GM19395 (cell line): ENCODE results near the gene TBP.
"Not testable (repeated sequence)": the region's sequence is repeated elsewhere in the genome, so short reads cannot be mapped to it uniquely, and the experiment has no call there.

Source experiments
- ATAC-seq: cut with Tn5 transposase; IDR thresholded peaks from one replicate; pipeline ENCODE4 v1.9.1; 2021; ENCODE audit warnings: mild to moderate bottlenecking, moderate library complexity; ENCODE audit not compliant: unreplicated experiment

Gene TBP

GRCh38 chr6:170554013-170554795, at the start of gene TBP:
Gene TBP (plus strand): TSS chr6:170554369. CDS start chr6:170557030, 2,661 bp downstream.
- ATAC-seq, result peak; percentile 97

DNA sequence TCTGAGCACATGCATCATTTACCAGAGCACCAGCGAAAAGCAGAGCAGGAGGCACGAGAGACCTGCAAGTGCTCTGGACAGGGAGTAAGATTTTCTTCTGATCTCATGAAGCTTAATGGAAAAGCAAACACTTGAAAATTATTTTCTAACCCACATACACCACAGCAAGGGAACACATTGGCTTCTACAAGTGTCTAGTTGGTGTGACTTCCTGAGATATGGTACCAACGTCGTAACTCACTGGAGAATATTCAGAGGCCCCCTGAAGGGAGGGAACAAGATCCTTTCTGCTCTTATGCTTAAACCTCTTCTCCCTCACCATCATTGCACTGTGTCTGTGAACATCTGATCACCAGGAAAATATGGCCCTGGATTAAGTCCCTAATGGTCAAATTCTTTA, 49.7 kb upstream of the TBP start:
- ATAC-seq, result no peak

- ATAC-seq, result no peak
Observed at GRCh38 chr6:170505306-170505705, 48.9 kb upstream of the TBP start.

DNA sequence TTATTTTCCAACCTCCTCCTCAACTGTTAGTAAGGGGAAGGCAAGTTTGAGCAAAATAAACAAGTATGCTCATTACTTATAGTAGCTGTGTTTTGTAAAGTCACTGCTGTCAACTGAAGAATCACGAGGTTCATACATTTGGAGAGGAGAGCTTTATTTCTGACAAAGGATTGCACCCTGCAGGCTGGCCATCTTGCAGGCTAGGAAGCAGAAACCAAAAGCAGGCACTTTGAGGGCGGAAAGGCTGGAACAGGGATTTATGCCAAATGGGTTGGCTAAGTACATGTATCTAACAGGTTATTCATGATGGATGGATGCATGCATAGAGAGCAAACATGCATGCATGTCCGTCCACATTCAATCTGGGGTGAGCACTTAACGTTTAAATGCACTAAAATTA, 47.7 kb upstream of the TBP start:
- ATAC-seq, result no peak

- ATAC-seq, result not testable (repeated sequence)
Observed at GRCh38 chr6:170507728-170508127, 46.4 kb upstream of the TBP start.

DNA sequence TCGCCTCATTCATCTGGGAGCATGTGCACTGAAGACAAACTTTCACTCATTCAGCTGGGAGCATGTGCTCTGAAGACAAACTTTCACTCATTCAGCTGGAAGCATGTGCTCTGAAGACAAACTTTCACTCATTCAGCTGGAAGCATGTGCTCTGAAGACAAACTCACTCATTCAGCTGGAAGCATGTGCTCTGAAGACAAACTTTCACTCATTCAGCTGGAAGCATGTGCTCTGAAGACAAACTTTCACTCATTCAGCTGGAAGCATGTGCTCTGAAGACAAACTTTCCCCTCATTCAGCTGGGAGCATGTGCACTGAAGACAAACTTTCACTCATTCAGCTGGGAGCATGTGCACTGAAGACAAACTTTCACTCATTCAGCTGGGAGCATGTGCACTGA, 45.9 kb upstream of the TBP start:
- not testable (repeated sequence) for ATAC-seq

- ATAC-seq, result not testable (repeated sequence)
Observed at GRCh38 chr6:170508892-170509722, 45.1 kb upstream of the TBP start.

GRCh38 chr6:170509723-170510018, 44.5 kb upstream of the TBP start:
- no peak for ATAC-seq

- no peak for ATAC-seq
Observed at GRCh38 chr6:170510631-170511030, 43.5 kb upstream of the TBP start.

DNA sequence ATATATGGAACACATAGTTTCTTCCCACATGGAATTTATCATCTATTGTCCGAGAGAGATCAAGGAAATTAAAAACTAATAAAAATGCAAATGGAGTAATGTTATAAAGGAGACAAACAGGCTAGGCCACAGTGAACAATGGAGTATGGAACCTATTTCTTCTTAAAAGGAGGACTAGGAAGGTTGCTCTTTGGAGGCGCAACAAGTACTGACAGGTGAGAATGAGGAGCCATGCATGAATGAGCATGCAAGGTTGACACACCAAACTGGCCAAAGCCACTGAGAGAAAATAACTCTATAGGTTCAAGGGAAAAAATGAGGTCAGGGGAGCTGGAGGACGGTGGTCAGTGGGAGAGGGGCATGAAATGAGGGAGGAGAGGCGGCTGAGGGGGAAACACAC, 41.9 kb upstream of the TBP start:
- ATAC-seq, result no peak

GRCh38 chr6:170514908-170515307, 39.3 kb upstream of the TBP start:
- ATAC-seq, result no peak

DNA sequence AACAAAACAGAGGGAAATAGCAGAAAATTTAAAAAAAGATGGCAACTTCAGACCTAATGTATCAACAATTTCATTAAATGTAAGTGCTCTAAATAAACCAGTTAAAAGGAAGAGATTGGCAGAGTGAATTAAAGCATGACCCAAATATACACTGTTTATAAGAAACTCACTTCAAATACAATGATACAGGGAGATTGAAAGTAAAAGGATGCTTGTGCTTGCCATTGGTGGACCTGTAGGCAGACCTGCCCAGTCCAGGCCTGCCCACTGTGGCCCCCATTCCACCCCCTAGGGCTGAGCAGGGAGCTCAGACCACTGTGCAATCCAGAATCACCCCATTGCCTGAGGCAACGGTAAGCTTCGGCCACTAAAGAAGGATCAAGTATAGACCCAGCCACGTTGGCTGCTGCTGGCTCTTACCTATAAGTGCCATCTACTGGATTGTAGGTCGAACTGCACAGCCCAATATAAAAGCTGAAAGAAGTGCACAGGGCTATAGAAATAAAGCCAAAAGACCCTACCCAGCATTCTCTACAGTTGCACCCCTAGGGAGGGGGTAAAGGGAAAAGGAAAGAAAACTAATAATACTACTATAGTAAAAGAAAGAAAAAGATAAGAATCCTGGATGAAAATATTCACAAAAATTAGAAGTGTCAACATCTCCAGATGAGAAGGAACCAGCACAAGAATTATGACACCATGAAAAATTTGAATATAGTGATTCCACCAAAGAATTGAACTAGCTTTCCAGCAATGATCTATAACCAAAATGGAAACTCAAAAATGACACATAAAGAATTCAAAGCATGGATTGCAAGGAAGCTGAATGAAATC, 37.2 kb upstream of the TBP start:
- peak; percentile 89 for ATAC-seq

DNA sequence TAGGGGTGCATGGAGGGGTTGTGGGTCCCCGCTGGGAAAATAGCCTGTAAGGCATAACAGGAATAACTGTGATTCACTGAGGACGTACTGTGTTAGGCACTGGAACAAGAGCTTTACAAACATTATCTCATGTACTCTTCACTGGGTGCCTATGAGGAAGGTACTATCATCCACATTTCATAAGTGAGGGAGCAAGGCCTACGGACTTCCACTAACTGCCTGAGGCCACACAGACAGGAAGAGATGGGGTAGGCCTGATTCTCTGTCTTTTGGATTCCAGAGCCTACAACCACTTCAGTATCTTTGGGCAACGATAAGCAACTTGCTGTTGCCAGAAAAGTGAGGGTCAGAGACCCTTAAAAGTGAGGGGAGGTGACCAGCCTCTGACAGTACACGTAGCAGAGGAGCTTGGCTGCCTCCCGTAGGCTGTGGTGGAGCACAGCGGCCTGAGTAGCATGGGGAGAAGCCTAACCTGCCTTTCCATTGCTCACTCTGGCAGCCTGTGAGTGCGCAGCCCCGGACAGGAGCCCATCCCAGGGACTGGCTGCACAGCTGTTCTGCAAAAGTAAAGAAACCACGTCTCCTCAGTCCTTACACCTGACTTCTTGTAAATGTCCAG, 31.5 kb upstream of the TBP start:
- ATAC-seq, result no peak

DNA sequence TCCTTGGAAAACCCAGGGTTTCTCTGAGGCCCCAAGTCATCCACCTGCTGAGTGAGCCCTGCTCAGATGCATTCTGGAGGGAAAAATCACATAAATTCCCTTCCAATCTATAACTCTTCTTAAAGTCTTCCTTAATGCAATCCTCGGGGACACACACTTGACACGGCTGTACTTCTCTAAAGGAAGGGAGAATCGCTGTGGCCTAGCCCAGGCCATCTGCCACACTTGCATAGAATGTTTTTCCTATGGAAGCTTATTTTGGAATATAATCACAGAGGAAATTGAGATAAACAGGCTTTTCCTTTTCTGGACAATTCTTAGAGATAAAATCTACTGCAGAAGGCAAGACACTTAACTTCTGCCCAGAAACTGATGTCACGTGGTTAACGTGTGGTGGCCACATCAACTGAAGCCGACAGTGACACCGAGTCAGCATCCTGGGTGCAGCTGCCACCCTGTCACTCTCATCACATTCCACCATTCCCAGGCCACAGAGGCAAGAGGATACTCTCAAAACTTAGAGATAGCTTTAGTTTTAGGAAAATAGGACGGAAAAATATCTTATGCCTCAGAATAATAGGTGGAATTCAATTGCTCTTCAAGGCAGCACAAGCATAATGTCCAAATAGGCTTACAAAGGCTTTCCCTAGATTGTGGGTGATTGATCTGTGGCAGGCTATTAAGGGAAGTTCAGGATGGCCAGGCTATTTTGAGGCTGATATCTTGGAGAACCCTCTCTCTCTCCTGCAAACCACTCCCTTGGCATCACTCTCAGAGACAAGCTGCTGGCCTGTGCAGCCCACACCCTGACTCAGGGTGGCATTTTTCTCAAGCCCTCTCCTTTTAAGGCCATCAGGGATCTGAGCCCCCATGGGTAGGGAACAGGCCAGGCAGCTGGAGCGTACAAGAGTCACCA, 30.7 kb upstream of the TBP start:
- ATAC-seq, result no peak

DNA sequence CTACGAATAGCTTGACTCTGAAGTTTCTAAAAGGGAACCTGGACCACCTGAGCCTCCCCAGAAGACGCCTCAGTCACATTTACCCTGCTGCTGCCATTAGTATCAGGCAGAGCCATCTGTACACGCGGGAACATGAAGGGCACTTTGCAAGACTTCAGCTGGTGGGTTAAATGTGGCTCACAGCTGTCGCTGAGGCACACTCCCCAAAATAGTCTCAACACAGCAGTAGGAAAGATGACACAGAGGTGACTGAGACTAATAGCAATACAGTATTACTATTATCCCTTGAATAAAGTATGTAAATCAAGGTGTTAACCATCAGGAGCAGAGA, 30.0 kb upstream of the TBP start:
- no peak for ATAC-seq

GRCh38 chr6:170525795-170526194, 28.4 kb upstream of the TBP start:
- ATAC-seq, result no peak

DNA sequence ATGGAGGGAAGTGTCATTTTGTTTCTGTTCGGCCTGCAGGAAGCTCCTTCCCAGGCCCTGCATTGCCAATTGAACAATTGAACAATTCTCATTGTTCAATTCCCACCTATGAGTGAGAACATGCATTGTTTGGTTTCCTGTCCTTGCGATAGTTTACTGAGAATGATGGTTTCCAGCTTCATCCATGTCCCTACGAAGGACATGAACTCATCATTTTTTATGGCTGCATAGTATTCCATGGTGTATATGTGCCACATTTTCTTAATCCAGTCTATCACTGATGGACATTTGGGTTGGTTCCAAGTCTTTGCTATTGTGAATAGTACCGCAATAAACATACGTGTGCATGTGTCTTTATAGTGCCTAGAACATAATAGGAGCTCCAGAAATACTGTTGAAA, 26.2 kb upstream of the TBP start:
- not testable (repeated sequence) for ATAC-seq

- peak; percentile 81 for ATAC-seq
Observed at GRCh38 chr6:170529839-170530469, 24.2 kb upstream of the TBP start.

GRCh38 chr6:170532867-170533488, 21.2 kb upstream of the TBP start:
- no peak for ATAC-seq
